Kasumi-1 (cell line): ENCODE results near the gene NRXN3.
A peak's percentile ranks its signal among the peaks of the same experiment; 100 is the strongest.
"Not testable (repeated sequence)": the region's sequence is repeated elsewhere in the genome, so short reads cannot be mapped to it uniquely, and the experiment has no call there.

Experiments used
- DNase-seq, 2 experiments: peaks; one replicate each; lab custom pipeline; 2025; lab: John Stamatoyannopoulos, UW

Gene NRXN3

GRCh38 chr14:79732911-79733655 is 1562.9 kb downstream of the NRXN3 start:
- no peak for DNase-seq

- no peak for DNase-seq
These were observed 1564.0 kb downstream of the NRXN3 start for GRCh38 chr14:79734151-79734550.

GRCh38 chr14:79734656-79735055 is 1564.5 kb downstream of the NRXN3 start:
- no peak for DNase-seq

GRCh38 chr14:79735121-79735520 is 1564.9 kb downstream of the NRXN3 start:
- DNase-seq, result no peak

GRCh38 chr14:79740066-79740601 is 1570.0 kb downstream of the NRXN3 start:
- no peak for DNase-seq

GRCh38 chr14:79742142-79742541 is 1572.0 kb downstream of the NRXN3 start:
- no peak for DNase-seq

GRCh38 chr14:79745046-79745445 is 1574.9 kb downstream of the NRXN3 start:
- no peak for DNase-seq

- DNase-seq, result no peak
These were observed 1578.9 kb downstream of the NRXN3 start for GRCh38 chr14:79749065-79749464.

- no peak for DNase-seq
These were observed 1588.8 kb downstream of the NRXN3 start for GRCh38 chr14:79758985-79759384.

- DNase-seq, result no peak
These were observed 1594.2 kb downstream of the NRXN3 start for GRCh38 chr14:79764323-79764722.

GRCh38 chr14:79766511-79766910 is 1596.3 kb downstream of the NRXN3 start:
- no peak for DNase-seq

- DNase-seq, result no peak
These were observed 1597.1 kb downstream of the NRXN3 start for GRCh38 chr14:79767251-79767650.

GRCh38 chr14:79767721-79768120 is 1597.5 kb downstream of the NRXN3 start:
- DNase-seq, result not testable (repeated sequence)

GRCh38 chr14:79781882-79782281 is 1611.7 kb downstream of the NRXN3 start:
- DNase-seq, result no peak

GRCh38 chr14:79783041-79783440 is 1612.9 kb downstream of the NRXN3 start:
- DNase-seq, result no peak

GRCh38 chr14:79786522-79786921 is 1616.3 kb downstream of the NRXN3 start:
- no peak for DNase-seq

- DNase-seq, result no peak
These were observed 1618.2 kb downstream of the NRXN3 start for GRCh38 chr14:79788346-79788745.

- DNase-seq, result no peak
These were observed 1621.0 kb downstream of the NRXN3 start for GRCh38 chr14:79791055-79791732.

- DNase-seq, result no peak
These were observed 1631.9 kb downstream of the NRXN3 start for GRCh38 chr14:79802093-79802492.

- DNase-seq, result no peak
These were observed 1635.5 kb downstream of the NRXN3 start for GRCh38 chr14:79805636-79806035.

GRCh38 chr14:79809849-79810612 is 1639.9 kb downstream of the NRXN3 start:
- DNase-seq, result peak; percentile 42 to 49

GRCh38 chr14:79820866-79821535 is 1650.8 kb downstream of the NRXN3 start:
- no peak for DNase-seq
